Pons (tissue), 1 donor: Measurements from ENCODE around the gene SLC6A6.
"Not testable (repeated sequence)": the region's sequence is repeated elsewhere in the genome, so short reads cannot be mapped to it uniquely, and the experiment has no call there.

ENCODE experiments used
- DNase-seq: peaks from one replicate; pipeline ENCODE4 v3.0.0-alpha.2; 2016; ENCODE audit warnings: low spot score

SLC6A6 gene

DNA sequence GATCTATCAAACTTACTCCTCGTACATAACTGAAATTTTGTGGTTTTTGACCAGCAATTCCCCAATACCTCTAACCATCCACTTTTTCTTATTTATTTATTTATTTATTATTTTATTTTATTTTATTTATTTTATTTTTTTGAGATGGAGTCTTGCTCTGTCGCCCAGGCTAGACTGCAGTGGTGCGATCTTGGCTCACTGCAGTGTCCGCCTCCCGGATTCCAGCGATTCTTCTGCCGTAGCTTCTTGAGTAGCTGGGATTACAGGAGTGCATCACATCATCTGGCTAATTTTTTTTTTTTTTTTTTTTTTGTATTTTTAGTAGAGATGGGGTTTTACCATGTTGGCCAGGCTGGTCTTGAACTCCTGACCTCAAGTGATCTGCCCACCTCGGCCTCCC lies 35.3 kb downstream of the SLC6A6 start:
- not testable (repeated sequence) for DNase-seq

GRCh38 chr3:14438262-14438661 lies 35.9 kb downstream of the SLC6A6 start:
- no peak for DNase-seq

DNA sequence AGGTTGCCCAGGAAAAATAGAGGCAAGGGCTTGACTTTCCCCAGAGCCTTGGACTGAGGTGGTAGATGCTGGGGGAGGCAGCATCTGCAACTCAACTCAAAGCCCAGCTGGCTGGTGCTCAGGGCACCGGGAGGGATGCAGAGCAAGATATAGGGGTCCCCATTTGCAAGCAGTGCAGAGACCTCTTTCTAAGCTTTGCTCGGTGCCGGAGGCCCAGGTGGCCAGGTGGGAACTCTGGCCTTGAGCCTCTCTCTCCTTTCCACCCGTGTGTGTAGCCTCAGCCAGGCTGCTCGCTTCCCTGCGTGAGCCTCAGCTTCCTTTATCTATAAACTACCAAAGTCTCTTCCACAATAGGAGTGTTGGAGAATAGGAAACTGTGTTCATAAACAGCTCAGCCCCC lies 36.5 kb downstream of the SLC6A6 start:
- DNase-seq: no peak

DNA sequence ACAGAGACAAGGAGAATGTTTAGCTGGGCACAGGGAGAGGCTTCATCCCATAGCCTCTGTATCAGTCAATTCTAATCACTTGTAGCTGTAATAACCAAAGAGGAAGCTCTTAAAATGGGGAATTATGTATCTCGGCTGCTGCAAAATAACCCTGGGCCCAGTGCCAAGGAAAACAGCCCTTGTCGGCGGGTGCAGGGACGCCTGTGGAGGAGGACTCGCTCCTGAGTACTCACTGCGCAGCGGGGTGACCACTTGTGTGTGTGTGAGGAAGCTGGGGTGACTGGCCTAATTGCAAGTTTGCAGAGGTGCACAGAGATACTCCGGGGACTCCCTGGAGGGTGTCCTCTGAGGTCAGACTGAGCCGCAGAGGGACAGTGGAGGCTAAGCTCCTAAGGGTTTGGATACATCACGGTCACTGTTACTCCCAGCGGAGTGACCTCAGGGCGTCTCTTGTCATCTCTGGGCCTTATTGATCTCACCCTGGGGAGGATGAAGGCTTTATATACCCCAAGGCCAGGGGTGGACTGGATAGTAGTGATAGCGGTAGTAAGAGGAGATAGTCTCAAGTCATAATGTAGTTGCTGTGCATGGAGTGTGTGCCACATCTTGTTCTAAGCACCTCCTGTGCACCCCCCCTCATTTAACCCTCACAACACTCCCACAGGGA lies 37.2 kb downstream of the SLC6A6 start:
- no peak for DNase-seq

DNA sequence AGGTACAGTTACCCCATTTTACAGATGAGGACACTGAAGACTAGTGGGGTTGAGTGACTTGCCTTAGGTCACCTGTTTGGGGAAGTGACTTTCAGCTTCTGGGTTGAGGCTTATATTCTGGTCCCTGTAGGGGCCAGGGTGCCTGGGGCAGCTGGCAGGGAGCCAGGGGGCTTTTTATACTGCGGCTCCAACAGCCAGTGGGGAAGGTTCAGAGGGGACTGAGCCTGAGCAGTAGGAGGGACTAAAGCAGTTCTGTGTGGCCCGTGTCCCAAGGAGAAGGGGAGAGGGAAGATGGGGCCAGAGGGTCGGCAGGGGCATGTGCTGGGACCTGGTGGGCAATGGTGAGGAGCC lies 37.7 kb downstream of the SLC6A6 start:
- DNase-seq: no peak

GRCh38 chr3:14440531-14441239 lies 38.3 kb downstream of the SLC6A6 start:
- DNase-seq: no peak

DNA sequence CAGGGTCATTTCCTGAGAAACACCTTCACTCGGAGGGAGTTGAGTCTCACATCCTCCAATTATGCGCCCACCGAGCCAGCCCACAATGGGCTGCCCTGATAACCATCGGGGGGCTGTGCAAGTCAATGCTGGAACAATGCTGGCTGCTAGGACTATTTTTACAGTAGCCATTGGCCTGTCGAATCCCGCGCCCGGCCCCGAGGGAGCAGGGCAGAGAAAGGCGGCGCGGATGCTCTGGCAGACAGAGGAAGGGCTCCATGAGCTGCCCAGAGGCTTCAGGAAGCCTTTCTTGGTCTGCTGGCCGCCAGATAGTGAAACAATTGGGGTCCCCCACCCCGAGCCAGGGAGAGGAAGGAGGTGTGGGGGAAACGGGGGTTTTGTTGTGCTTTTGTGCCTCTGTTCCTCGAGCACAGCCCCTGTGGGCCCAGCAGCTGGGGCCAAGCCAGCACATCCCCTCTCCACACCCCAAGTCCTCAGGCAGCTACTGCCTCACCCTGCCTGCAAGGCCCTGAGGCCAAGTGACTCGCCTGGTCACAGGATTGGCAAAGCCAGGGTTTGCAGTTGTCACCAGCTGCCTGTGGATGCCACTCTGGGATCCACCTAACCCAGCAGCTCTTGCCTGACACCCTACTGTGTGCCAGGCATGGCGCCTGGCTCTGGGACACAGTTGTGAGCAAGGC lies 39.0 kb downstream of the SLC6A6 start:
- DNase-seq: no peak

- no peak for DNase-seq
Measured at GRCh38 chr3:14441920-14442300, 39.5 kb downstream of the SLC6A6 start.

- DNase-seq: no peak
Measured at GRCh38 chr3:14444380-14444779, 42.0 kb downstream of the SLC6A6 start.

DNA sequence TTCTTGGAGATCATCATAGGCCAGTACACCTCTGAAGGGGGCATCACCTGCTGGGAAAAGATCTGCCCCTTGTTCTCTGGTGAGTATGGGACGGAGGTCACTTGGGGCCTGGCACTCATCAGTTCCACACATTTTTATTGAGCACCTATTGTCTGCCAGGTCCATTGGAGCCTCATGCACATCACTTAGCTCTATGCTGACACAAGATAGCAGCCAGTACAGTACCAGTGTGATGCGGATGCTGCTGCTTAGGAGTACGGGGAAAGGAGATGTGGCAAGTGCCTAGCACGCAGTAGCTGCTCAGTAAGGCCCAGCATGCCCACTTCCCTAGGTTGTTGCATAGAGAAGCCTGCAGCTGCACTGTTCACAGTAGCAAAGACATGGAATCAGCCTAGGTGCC lies 43.4 kb downstream of the SLC6A6 start:
- DNase-seq: no peak

GRCh38 chr3:14446988-14447570 lies 44.7 kb downstream of the SLC6A6 start:
- no peak for DNase-seq

GRCh38 chr3:14448063-14448462 lies 45.7 kb downstream of the SLC6A6 start:
- DNase-seq: no peak

DNA sequence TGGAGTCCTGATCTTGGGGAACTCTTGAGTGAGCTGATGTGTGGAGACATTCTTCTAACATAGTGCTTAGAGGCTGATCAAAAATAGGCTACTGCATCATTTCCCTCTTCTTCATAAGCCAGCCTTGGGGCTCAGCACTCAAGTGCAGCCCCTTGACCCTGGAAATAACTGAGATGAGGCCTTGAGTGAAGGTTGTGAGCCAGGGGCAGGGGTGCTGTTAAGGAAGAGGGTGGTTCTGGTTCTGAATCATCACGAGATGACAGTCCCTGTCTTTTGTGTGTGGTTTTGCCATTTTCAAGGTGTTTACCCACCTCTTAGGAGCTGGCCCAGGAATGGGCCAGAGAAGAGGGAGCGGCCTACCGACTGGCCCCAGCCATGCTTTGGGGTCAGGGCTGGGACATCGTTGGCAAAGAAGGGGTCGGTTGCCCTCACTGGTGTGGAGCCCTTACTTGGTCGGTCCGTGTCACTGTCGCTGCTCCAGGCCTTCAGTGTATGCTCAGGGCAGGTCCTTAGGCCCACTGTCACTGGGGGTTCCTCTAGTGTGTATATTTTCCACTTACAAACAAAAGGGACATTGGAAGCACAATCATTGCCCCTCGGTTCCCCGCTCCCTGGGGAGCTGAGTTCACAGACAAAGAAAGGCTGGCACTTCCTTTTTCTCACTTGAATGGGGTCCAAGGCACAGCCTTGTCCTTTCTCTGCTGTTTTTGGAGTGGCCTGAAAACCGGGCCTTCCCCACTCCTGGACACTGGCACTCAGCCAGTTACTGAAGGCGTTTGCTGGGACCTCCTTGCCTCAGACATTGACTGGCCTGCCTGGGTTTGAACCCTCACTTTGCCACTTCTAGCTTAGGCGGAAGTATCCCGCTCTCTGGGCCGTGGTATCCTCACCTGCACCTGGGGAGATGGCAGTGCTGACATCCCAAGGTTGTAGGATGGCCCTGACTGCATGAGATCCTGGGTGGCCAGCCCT lies 46.6 kb downstream of the SLC6A6 start:
- DNase-seq: no peak

DNA sequence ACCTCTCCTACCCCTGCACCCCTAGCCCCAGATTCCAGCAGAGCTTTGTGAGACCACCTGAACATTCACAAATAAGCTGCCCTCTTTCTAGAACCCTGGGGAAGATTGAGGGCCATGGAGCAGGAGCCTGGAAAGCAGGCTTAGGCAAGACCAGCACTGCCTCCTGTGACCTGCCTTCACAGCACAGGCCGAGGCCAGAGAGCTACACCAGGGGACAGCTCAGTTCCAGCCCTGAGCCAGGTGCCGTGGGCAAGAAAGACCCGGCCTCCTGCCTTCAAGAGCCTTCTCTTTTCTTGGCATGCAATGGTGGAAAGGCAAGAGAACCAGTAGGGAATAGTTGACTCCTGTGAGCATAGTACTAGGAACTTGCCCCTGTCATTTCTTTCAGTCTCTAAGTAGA lies 48.1 kb downstream of the SLC6A6 start:
- DNase-seq: no peak

- no peak for DNase-seq
Measured at GRCh38 chr3:14450922-14451606, 48.7 kb downstream of the SLC6A6 start.

DNA sequence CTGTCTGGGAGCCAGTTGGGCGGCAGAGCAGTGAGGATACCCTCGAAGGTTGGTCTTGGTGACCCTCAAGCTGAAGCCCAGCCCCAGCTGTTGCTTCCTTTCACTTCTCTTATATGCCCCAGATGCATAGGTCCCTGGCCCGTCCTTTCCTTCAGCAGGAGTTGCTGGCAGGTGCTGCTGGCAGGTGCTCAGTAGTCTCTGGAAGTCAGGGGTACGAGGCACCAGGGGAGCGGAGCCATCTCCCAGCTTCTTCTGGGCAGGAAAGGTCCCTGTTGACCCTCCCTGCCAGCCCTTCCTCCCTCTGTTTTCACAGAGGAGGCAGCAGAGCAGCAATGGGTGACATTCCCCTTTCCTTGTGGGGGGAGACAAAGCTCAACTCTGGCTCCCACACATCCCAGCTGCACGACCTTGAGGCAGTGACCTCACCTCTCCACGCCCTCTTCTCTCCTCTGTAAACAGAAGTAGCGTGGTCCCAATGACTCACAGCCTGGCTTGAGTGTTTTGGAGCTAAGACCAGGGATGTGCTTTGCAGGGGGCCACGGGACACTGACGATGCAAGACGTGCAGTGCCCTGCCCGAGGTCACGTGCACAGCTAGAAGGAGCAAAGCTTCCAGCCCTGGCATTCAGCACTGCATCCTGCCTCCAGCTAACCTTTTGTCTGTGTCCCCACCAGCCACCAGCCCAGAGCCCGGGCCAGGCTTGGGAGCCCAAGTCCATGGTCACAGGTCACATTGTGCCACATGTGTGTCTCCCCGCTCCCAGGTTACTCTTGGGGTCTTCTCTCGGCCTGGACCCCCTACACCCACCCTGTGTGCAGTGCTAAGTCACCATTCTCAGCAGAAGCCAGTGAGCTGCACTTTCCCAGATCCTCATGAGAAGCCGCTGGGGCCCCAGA lies 49.7 kb downstream of the SLC6A6 start:
- peak; percentile 78 for DNase-seq

- peak; percentile 92 for DNase-seq
Measured at GRCh38 chr3:14452740-14453710, 50.6 kb downstream of the SLC6A6 start.

DNA sequence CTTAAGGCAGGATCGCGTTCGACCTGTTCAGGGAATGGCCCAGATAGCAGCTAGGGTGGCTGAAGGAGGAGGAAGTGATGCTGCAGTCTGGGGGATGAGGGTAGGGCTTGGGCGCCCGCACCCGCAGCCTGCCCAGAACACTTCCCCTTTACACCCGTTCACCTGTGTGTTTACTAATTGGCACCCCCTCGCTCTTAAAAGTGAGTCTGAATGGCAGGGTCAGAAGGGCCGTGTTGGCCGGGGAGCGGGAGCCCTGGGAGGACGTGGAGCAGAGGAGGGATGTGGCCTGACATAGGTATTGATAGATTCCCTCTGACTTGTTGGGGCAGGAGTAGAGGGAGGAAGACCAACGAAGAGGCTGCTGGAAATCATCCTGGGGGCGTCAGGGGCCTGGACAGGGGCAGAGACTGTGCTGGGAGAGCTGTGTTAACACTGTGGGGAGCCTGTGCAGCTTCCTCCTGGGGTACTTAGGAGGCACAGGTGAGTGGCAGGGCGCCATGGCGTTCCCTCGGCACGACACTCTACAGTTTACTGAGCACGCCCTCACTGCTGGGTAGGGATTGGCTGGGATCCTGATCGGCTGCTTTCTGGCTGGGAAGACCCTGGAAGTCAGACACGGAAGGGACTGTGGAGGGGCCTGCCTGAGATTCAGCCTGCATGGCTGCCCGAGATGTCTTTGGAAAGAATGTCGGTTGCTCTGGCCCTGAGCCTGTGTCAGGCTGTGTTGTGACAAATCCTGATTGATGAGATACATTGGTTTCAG lies 51.7 kb downstream of the SLC6A6 start:
- peak; percentile 46 for DNase-seq
